PC-3 (cell line): Measurements from ENCODE around the gene AGMAT. TPM values are rescaled to one million over a fixed set of nuclear protein-coding genes. Genes with fewer than 3 reads are reported as not detected.

Experiments
- ATAC-seq: fragments of 200-7000 bp; cut with Tn5 transposase; 2 replicates; pipeline ENCODE4 v1.9.1; 2020; ENCODE audit warnings: mild to moderate bottlenecking, moderate library complexity
- BruUV-seq: library from RNA; stranded (reverse); fragments of 400-500 nt; replicated peaks from 2 replicates; lab custom pipeline; 2021; lab: Mats Ljungman, UMichigan
- CTCF ChIA-PET: fragments of 300-600 bp; sonication (Branson Sonifier 250); formaldehyde crosslinking; loops from one replicate; lab custom pipeline; 2022; ENCODE audit warnings: antibody characterized with exemption; lab: Charles Lee
- POLR2A ChIA-PET: fragments of 300-600 bp; sonication (Branson Sonifier 250); formaldehyde crosslinking; loops from one replicate; lab custom pipeline; 2022; ENCODE audit warnings: antibody characterized with exemption; ENCODE audit not compliant: unreplicated experiment; lab: Charles Lee
- DNase-seq: peaks from one replicate; pipeline ENCODE4 v3.0.0-alpha.2; 2015
- H2AFZ ChIP-seq: fragments of 300-600 bp; sonication (generic); 2 replicates; pipeline ENCODE4 v1.6.0; 2016; ENCODE audit warnings: antibody characterized with exemption, low read length
- H3F3A ChIP-seq: fragments of 300-600 bp; sonication (generic); one replicate; pipeline ENCODE4 v1.6.0; 2017; ENCODE audit warnings: antibody characterized with exemption, low read length, control low read depth, mild to moderate bottlenecking; ENCODE audit not compliant: unreplicated experiment
- H3K27ac ChIP-seq: fragments of 300-600 bp; sonication (generic); 2 replicates; pipeline ENCODE4 v1.5.1; 2016; ENCODE audit warnings: mild to moderate bottlenecking, low read length
- H3K27me3 ChIP-seq: fragments of 300-600 bp; sonication (generic); 2 replicates; pipeline ENCODE4 v1.6.1; 2016; ENCODE audit warnings: low read length, mixed read lengths
- H3K36me3 ChIP-seq: fragments of 300-600 bp; sonication (generic); 2 replicates; pipeline ENCODE4 v1.6.1; 2016; ENCODE audit warnings: low read depth, mixed run types, low read length, mixed read lengths
- H3K4me1 ChIP-seq: fragments of 300-600 bp; sonication (generic); 2 replicates; pipeline ENCODE4 v1.5.1; 2016; ENCODE audit warnings: low read length; ENCODE audit not compliant: insufficient read depth
- H3K4me2 ChIP-seq: fragments of 300-600 bp; sonication (generic); 2 replicates; pipeline ENCODE4 v1.6.0; 2016; ENCODE audit warnings: low read length
- H3K4me3 ChIP-seq: fragments of 300-600 bp; sonication (generic); 2 replicates; pipeline ENCODE4 v1.5.1; 2016; ENCODE audit warnings: mild to moderate bottlenecking, low read length, mixed read lengths
- H3K79me2 ChIP-seq: fragments of 300-600 bp; sonication (generic); 2 replicates; pipeline ENCODE4 v1.6.1; 2017; ENCODE audit warnings: low read length, mixed read lengths
- H3K9ac ChIP-seq: fragments of 300-600 bp; sonication (generic); 2 replicates; pipeline ENCODE4 v1.6.0; 2016; ENCODE audit warnings: mild to moderate bottlenecking, low read length
- H3K9me2 ChIP-seq: fragments of 300-600 bp; sonication (generic); replicated peaks from 2 replicates; pipeline ENCODE4 v1.6.1; 2016; ENCODE audit warnings: mixed run types, low read length, mixed read lengths
- H3K9me3 ChIP-seq: fragments of 300-600 bp; sonication (generic); 2 replicates; pipeline ENCODE4 v1.6.1; 2016; ENCODE audit warnings: low read length, mixed read lengths
- H4K20me1 ChIP-seq: fragments of 300-600 bp; sonication (generic); 2 replicates; pipeline ENCODE4 v1.6.1; 2016; ENCODE audit warnings: low read length, mixed read lengths
- EZH2 ChIP-seq: fragments of 300-600 bp; sonication (generic); IDR thresholded peaks from one replicate; pipeline ENCODE4 v1.6.1; 2017; ENCODE audit warnings: antibody characterized with exemption, mild to moderate bottlenecking, low read length; ENCODE audit not compliant: unreplicated experiment
- EZH2phosphoT487 ChIP-seq: fragments of 300-600 bp; sonication (generic); IDR thresholded peaks from 2 replicates; pipeline ENCODE4 v1.6.1; 2018; ENCODE audit warnings: mild to moderate bottlenecking, antibody characterized with exemption, low read length, borderline replicate concordance
- intact Hi-C: fragments of 100-400 bp; cut with micrococcal nuclease; formaldehyde crosslinking; loops from 2 replicates; pipeline ENCODE4 v1.9.0; 2023
- total RNA-seq: library from RNA; depleted of rRNA; stranded (reverse); fragments of >200 nt; gene quantifications from 2 replicates; pipeline ENCODE4 v1.2.3, GENCODE V29; 2014
- TF ChIP-seq, protein P1 (sequence below): fragments of 300-600 bp; sonication (generic); conservative IDR thresholded peaks from 2 replicates; pipeline ENCODE4 v1.5.1; 2017; ENCODE audit warnings: antibody characterized with exemption, low read depth, mild to moderate bottlenecking, low read length

AGMAT gene
- total RNA-seq, 1 experiment from 2014 or later, result 8.2 TPM

DNA sequence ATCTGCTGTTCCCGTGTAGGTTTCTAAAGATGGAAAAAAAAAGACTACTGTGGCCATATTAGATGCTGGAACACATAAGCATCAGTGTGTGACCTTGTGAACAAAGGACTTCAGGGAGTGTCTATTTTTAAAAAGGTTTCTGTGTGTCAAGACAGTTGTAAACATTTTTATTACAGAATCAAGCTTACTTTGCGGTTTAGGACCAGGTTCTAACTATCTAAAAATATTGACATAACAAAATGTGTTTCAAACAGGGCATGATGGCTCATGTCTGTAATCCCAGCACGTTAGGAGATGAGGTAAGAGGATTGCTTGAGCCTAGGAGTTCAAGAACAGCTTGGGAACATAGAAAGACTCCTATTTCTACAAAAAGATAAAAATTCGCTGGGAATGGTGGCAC, 25.3 kb upstream of the AGMAT start:
- Histone ChIP-seq H3F3A (no peaks in the 10 kb centered on the region), H3K27me3 (no peaks in the 10 kb centered on the region), H3K4me1 (peaks cover 10% of the 10 kb centered on the region; the same call in 1 of the 2 replicates), H3K4me3 (no peak overlapping the region), H3K9ac (no peak overlapping the region), H2AFZ (no peak overlapping the region), H3K27ac (no peak overlapping the region), H3K9me2 (no peaks in the 10 kb centered on the region), H3K79me2 (no peaks in the 10 kb centered on the region), H3K4me2 (no peak overlapping the region), H3K36me3 (no peaks in the 10 kb centered on the region), H3K9me3 (no peaks in the 10 kb centered on the region), H4K20me1 (no peaks in the 10 kb centered on the region)
- CTCF ChIA-PET, result interaction anchor here (0.6 kb wide), 1 partner anchor 175 kb away, joined by 3 read pairs; no protein-coding TSS in a partner anchor
- BruUV-seq, result no TSS peak
- TF ChIP-seq EZH2phosphoT487, result no peak
- no peak for TF ChIP-seq EZH2
- TF ChIP-seq, protein P1, sequence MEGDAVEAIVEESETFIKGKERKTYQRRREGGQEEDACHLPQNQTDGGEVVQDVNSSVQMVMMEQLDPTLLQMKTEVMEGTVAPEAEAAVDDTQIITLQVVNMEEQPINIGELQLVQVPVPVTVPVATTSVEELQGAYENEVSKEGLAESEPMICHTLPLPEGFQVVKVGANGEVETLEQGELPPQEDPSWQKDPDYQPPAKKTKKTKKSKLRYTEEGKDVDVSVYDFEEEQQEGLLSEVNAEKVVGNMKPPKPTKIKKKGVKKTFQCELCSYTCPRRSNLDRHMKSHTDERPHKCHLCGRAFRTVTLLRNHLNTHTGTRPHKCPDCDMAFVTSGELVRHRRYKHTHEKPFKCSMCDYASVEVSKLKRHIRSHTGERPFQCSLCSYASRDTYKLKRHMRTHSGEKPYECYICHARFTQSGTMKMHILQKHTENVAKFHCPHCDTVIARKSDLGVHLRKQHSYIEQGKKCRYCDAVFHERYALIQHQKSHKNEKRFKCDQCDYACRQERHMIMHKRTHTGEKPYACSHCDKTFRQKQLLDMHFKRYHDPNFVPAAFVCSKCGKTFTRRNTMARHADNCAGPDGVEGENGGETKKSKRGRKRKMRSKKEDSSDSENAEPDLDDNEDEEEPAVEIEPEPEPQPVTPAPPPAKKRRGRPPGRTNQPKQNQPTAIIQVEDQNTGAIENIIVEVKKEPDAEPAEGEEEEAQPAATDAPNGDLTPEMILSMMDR, result no peak
- intact Hi-C loops, result no loop called here
- DNase-seq (peak; percentile 54), ATAC-seq (peak; percentile 92)
- POLR2A ChIA-PET, result interaction anchor here (0.7 kb wide), 1 partner anchor 9 kb away, joined by 5 read pairs; no protein-coding TSS in a partner anchor

DNA sequence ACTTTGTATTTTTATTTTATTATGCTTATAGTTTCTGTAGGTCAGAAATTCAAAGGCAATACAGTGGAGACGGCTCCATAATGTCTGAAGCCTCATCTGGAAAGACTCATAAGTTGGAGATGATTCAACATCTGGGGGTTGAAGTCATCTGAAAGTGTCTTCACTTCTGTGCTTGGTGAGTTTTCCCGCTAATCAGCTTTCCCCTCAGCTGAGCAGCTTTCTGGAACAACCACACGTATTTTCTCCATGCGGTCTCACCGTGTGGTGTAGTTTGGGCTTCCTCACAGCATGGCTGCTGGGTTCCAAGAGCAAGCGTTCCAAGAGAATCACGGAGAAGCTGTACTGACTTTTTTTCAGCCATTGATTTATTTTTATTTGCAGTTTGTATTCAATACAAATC, 24.8 kb upstream of the AGMAT start:
- TF ChIP-seq EZH2 (no peak), EZH2phosphoT487 (no peak)
- TF ChIP-seq, protein P1, result no peak
- intact Hi-C loops, result no loop called here
- Histone ChIP-seq H3K27me3 (no peaks in the 10 kb centered on the region), H3K4me3 (no peak overlapping the region), H2AFZ (no peak overlapping the region), H3K4me2 (no peak overlapping the region), H3K4me1 (peaks cover 10% of the 10 kb centered on the region; the same call in 1 of the 2 replicates), H3K79me2 (no peaks in the 10 kb centered on the region), H3K27ac (no peak overlapping the region), H3F3A (no peaks in the 10 kb centered on the region), H3K9me3 (no peaks in the 10 kb centered on the region), H3K9ac (no peak overlapping the region), H3K36me3 (no peaks in the 10 kb centered on the region), H3K9me2 (no peaks in the 10 kb centered on the region), H4K20me1 (no peaks in the 10 kb centered on the region)
- no peak for DNase-seq
- ChIA-PET CTCF (no interaction called here), POLR2A (no interaction called here)
- no TSS peak for BruUV-seq
- no peak for ATAC-seq
